Astrocyte of the cerebellum (primary cell): Measurements from ENCODE around the gene MAPK13.

Experiments used
- DNase-seq: peaks from one replicate; pipeline ENCODE4 v3.0.0-alpha.2; 2011; ENCODE audit warnings: low read depth
- H3K4me3 ChIP-seq: 2 replicates; pipeline ENCODE4 v1.5.1; 2011; ENCODE audit warnings: mild to moderate bottlenecking, low read depth, low read length, moderate library complexity
- CTCF ChIP-seq: IDR thresholded peaks from 2 replicates; pipeline ENCODE4 v1.5.1; 2012; ENCODE audit warnings: low read length, low read depth, moderate library complexity, mild to moderate bottlenecking; ENCODE audit errors: missing control alignments
- in situ Hi-C: cut with HindIII; loops from 2 replicates; pipeline ENCODE4 v1.10.0; 2017; ENCODE audit warnings: low sequenced_read_pairs

The MAPK13 gene

GRCh38 chr6:36104836-36105235, 25.5 kb upstream of the MAPK13 start:
- in situ Hi-C loops: no loop called here
- no peak for TF ChIP-seq CTCF
- H3K4me3 ChIP-seq: no peak overlapping the region
- no peak for DNase-seq

- no peak for TF ChIP-seq CTCF
- in situ Hi-C loops: no loop called here
- H3K4me3 ChIP-seq: no peak overlapping the region
- no peak for DNase-seq
Measured at GRCh38 chr6:36109092-36109491, 21.2 kb upstream of the MAPK13 start.

- no peak for TF ChIP-seq CTCF
- in situ Hi-C loops: no loop called here
- no peak for DNase-seq
- no peak overlapping the region for H3K4me3 ChIP-seq
Measured at GRCh38 chr6:36110050-36110449, 20.3 kb upstream of the MAPK13 start.

- H3K4me3 ChIP-seq: no peak overlapping the region
- TF ChIP-seq CTCF: no peak
- no peak for DNase-seq
- in situ Hi-C loops: no loop called here
Measured at GRCh38 chr6:36110863-36111262, 19.4 kb upstream of the MAPK13 start.

- in situ Hi-C loops: no loop called here
- TF ChIP-seq CTCF: no peak
- no peak for DNase-seq
- no peak overlapping the region for H3K4me3 ChIP-seq
Measured at GRCh38 chr6:36111526-36111925, 18.8 kb upstream of the MAPK13 start.

GRCh38 chr6:36113049-36113448, 17.3 kb upstream of the MAPK13 start:
- TF ChIP-seq CTCF: no peak
- in situ Hi-C loops: no loop called here
- H3K4me3 ChIP-seq: no peak overlapping the region
- DNase-seq: no peak

- in situ Hi-C loops: no loop called here
- no peak overlapping the region for H3K4me3 ChIP-seq
- no peak for DNase-seq
- no peak for TF ChIP-seq CTCF
Measured at GRCh38 chr6:36113703-36114102, 16.6 kb upstream of the MAPK13 start.
